ENCODE data around the gene ALPG.

- TF ChIP-seq, protein P1, sequence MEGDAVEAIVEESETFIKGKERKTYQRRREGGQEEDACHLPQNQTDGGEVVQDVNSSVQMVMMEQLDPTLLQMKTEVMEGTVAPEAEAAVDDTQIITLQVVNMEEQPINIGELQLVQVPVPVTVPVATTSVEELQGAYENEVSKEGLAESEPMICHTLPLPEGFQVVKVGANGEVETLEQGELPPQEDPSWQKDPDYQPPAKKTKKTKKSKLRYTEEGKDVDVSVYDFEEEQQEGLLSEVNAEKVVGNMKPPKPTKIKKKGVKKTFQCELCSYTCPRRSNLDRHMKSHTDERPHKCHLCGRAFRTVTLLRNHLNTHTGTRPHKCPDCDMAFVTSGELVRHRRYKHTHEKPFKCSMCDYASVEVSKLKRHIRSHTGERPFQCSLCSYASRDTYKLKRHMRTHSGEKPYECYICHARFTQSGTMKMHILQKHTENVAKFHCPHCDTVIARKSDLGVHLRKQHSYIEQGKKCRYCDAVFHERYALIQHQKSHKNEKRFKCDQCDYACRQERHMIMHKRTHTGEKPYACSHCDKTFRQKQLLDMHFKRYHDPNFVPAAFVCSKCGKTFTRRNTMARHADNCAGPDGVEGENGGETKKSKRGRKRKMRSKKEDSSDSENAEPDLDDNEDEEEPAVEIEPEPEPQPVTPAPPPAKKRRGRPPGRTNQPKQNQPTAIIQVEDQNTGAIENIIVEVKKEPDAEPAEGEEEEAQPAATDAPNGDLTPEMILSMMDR (IDR thresholded peaks at IDR 0.05 in 2 of 3, conservative IDR thresholded peaks at IDR 0.05 in 1 of 3; ENCODE audit: borderline replicate concordance in 1 of 3, insufficient read depth in 1 of 3, low read depth in 2 of 3, low read length in 2 of 3): no peak
- no peak for TF ChIP-seq EZH2 (IDR thresholded peaks at IDR 0.05)
- TF ChIP-seq EZH2phosphoT487 (IDR thresholded peaks at IDR 0.05; ENCODE audit: borderline replicate concordance): no peak
- TF ChIP-seq POLR2A (IDR thresholded peaks at IDR 0.05; ENCODE audit: borderline replicate concordance, extremely low read depth, insufficient read depth, insufficient read length): no peak
- no peak for TF ChIP-seq YY1 (IDR thresholded peaks at IDR 0.05; ENCODE audit: extremely low read depth, insufficient replicate concordance, low read depth, low read length)
- no peak for TF ChIP-seq SP1 (IDR thresholded peaks at IDR 0.05; ENCODE audit: low read depth)
- TF ChIP-seq JUND (IDR thresholded peaks at IDR 0.05): no peak
- TF ChIP-seq CEBPB (IDR thresholded peaks at IDR 0.05; ENCODE audit: low read depth): no peak
- no peak for TF ChIP-seq POLR2AphosphoS5 (IDR thresholded peaks at IDR 0.05; ENCODE audit: low read depth, low read length)
- TF ChIP-seq EGR1 (IDR thresholded peaks at IDR 0.05; ENCODE audit: low read depth): no peak
These were observed 16.0 kb upstream of the ALPG start for GRCh38 chr2:232390661-232391060.

Measured in HCT116 (cell line).